Activated gamma-delta T cell (primary cell): ENCODE measurements around the gene OR11H7.
"Not testable (repeated sequence)": the region's sequence is repeated elsewhere in the genome, so short reads cannot be mapped to it uniquely, and the experiment has no call there.

Experiments
- DNase-seq: peaks from one replicate; lab custom pipeline; 2025; lab: John Stamatoyannopoulos, UW

Gene OR11H7

GRCh38 chr14:20278414-20278813 lies 49.6 kb downstream of the OR11H7 start:
- no peak for DNase-seq

GRCh38 chr14:20280265-20280664 lies 51.5 kb downstream of the OR11H7 start:
- not testable (repeated sequence) for DNase-seq
